Lower lobe of right lung (tissue), 2 donors: ENCODE data around the gene DDX49. TPM values are rescaled to one million over a fixed set of nuclear protein-coding genes. Genes with fewer than 3 reads are reported as not detected.
"Not testable (repeated sequence)": the region's sequence is repeated elsewhere in the genome, so short reads cannot be mapped to it uniquely, and the experiment has no call there.

ENCODE experiments used
- ATAC-seq, 2 donors: fragments of 200-7000 bp; cut with Tn5 transposase; one replicate each; pipeline ENCODE4 v1.9.1; 2020 to 2022; ENCODE audit warnings: mild to moderate bottlenecking in 2 of 2, moderate library complexity in 2 of 2
- DNase-seq: peaks from one replicate; pipeline ENCODE4 v3.0.0-alpha.2; 2020
- H3K27ac ChIP-seq: fragments of 200-600 bp; one replicate; pipeline ENCODE4 v1.8.0; 2022
- H3K27me3 ChIP-seq: fragments of 200-600 bp; one replicate; pipeline ENCODE4 v1.8.0; 2022; ENCODE audit warnings: low read depth
- H3K36me3 ChIP-seq: fragments of 200-600 bp; one replicate; pipeline ENCODE4 v1.8.0; 2022; ENCODE audit warnings: mild to moderate bottlenecking
- H3K4me1 ChIP-seq: fragments of 200-600 bp; one replicate; pipeline ENCODE4 v1.8.0; 2022
- H3K4me3 ChIP-seq: fragments of 200-600 bp; one replicate; pipeline ENCODE4 v1.8.0; 2022; ENCODE audit warnings: mild to moderate bottlenecking
- H3K9me3 ChIP-seq: fragments of 200-600 bp; one replicate; pipeline ENCODE4 v1.8.0; 2022
- intact Hi-C: fragments of 100-400 bp; cut with DNase I; formaldehyde crosslinking; loops from one replicate; pipeline ENCODE4 v1.11.0; 2022
- total RNA-seq: library from RNA; stranded (reverse); fragmentation: NEBNext Ultra II Directional; extraction: Animal tissue kit (Norgen Biotek cat#: 25700); gene quantifications from one replicate; pipeline ENCODE4 v1.2.1, GENCODE V29; 2021
- TF ChIP-seq, protein P1 (sequence below): fragments of 200-600 bp; IDR thresholded peaks from one replicate; pipeline ENCODE4 v1.8.0; 2022; ENCODE audit warnings: antibody characterized with exemption, mild to moderate bottlenecking
- donor health status: DM: no; HTN: yes; CAD: no; lungs with severe emphysema.

Gene DDX49
- total RNA-seq, 1 donor from 2014 or later, result 32.2 TPM

DNA sequence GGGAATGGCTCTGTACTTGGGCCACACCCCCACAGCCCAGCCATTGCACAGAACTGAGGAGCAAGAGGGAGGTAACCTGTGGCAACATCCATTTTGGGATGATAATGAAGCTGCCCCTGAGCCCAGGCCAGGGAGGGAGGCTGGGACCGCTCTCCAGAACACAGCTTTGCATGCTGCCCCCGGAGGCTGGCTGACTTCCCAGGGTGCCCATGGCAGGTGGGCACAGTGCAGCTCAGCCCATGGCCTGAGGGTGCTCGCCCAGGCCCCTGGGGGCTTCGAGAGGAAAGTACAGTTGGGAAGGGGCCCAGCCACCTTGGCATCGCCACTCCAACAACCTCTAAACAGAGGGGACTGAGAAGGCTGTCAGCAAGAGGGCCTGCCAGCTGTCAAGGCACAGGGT, 6.0 kb upstream of the DDX49 start:
- TF ChIP-seq, protein P1, sequence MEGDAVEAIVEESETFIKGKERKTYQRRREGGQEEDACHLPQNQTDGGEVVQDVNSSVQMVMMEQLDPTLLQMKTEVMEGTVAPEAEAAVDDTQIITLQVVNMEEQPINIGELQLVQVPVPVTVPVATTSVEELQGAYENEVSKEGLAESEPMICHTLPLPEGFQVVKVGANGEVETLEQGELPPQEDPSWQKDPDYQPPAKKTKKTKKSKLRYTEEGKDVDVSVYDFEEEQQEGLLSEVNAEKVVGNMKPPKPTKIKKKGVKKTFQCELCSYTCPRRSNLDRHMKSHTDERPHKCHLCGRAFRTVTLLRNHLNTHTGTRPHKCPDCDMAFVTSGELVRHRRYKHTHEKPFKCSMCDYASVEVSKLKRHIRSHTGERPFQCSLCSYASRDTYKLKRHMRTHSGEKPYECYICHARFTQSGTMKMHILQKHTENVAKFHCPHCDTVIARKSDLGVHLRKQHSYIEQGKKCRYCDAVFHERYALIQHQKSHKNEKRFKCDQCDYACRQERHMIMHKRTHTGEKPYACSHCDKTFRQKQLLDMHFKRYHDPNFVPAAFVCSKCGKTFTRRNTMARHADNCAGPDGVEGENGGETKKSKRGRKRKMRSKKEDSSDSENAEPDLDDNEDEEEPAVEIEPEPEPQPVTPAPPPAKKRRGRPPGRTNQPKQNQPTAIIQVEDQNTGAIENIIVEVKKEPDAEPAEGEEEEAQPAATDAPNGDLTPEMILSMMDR, result no peak
- H3K36me3 ChIP-seq, result peaks cover 68% of the 10 kb centered on the region

DNA sequence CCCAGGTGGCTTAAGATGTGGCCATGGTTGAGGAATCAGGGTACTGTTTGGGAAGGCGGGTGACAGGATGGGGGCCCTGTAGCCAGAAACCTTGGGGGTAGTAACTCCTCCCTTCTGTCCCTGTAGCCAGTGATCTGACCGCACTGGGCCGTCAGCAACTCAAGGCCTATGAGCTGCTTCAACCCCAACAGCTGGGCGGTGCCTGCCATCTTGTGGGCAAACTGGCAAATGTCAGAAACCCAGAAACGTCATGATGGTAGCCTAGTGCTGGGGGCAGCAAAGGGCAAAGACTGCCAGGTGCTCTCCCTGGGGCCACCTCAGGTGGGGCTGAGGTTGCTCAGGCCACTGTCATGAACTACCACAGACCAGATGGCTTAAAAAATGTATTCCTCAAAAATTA, 3.9 kb upstream of the DDX49 start:
- Histone ChIP-seq H3K4me1 (peaks cover 33% of the 10 kb centered on the region), H3K36me3 (peaks cover 49% of the 10 kb centered on the region), H3K9me3 (no peaks in the 10 kb centered on the region), H3K27me3 (no peaks in the 10 kb centered on the region), H3K4me3 (no peak overlapping the region), H3K27ac (no peak overlapping the region)
- ATAC-seq, result no peak
- intact Hi-C loops, result no loop called here
- DNase-seq, result no peak
- TF ChIP-seq, protein P1, result peak; percentile 7

More for the DNA sequence above, 6.0 kb upstream of the DDX49 start:
- peaks cover 23% of the 10 kb centered on the region for H3K4me1 ChIP-seq
- H3K4me3 ChIP-seq, result no peak overlapping the region
- H3K9me3 ChIP-seq, result no peaks in the 10 kb centered on the region
- no peak overlapping the region for H3K27ac ChIP-seq
- no peak for ATAC-seq
- intact Hi-C loops, result no loop called here
- no peak for DNase-seq
- no peaks in the 10 kb centered on the region for H3K27me3 ChIP-seq

DNA sequence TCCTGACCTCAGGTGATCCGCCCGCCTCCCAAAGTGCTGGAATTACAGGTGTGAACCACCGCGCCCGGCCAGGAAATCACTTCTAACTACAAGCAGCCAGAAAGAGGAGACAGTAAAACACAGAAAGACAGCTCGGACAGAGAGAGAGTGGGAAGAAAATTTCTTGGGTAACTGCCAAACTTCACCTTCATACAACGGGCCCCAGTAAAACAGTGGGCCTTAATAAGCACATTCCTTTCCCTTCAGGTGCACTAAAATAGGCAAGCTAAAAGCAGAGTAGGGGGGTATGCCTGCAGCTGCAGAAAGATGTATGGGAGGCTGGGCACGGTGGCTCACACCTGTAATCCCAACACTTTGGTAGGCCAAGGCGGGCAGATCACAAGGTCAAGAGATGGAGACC, 1.9 kb upstream of the DDX49 start:
- H3K27ac ChIP-seq, DNase-seq, intact Hi-C loops, H3K27me3 ChIP-seq, H3K9me3 ChIP-seq, ATAC-seq: not testable (repeated sequence)
- H3K36me3 ChIP-seq, result peaks cover 45% of the 10 kb centered on the region
- peak overlapping the region; percentile 100 for H3K4me3 ChIP-seq
- H3K4me1 ChIP-seq, result peaks cover 41% of the 10 kb centered on the region

DNA sequence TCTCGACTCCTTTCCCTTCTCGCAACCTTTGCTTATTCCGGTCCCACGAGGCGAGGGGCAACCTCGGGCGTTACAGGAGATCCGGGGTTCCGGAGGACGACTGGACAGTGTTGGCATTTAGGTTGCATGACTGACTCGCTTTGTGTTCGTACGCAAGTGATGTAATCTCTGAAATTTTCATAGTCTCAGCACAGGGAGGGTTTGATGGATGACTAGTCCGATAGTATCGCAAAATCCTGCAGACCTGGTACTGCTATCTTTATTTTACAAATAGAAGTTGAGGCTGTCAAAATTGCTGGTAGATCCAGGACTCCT, 342 bp downstream of the DDX49 start:
- Histone ChIP-seq H3K9me3 (no peaks in the 10 kb centered on the region), H3K27me3 (no peaks in the 10 kb centered on the region), H3K4me1 (peaks cover 41% of the 10 kb centered on the region), H3K36me3 (peaks cover 45% of the 10 kb centered on the region), H3K4me3 (peak overlapping the region; percentile 100), H3K27ac (peak overlapping the region; percentile 84)
- intact Hi-C loops, result no loop called here
- ATAC-seq, result no peak
- TF ChIP-seq, protein P1, result no peak
- DNase-seq, result no peak

DNA sequence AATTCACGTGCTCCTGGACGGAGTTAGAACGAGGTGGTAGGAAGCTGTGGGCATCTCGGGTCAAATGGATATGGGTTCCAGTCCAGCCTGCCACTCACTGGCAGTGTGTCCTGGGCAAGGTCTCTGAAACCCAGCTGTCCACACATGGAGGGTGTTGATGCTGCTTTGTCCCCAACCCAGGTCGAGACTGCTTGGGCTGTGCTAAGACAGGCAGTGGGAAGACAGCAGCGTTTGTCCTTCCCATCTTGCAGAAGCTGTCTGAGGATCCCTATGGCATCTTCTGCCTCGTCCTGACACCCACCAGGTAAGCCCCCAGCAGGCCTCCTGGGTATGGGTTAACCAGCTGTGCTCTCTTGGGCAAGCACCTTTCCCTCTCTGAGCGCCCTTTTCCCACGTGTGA, 885 bp downstream of the DDX49 start:
- ATAC-seq, result no peak
- Histone ChIP-seq H3K9me3 (no peaks in the 10 kb centered on the region), H3K4me3 (peak overlapping the region; percentile 100), H3K27me3 (no peaks in the 10 kb centered on the region), H3K4me1 (peaks cover 38% of the 10 kb centered on the region), H3K36me3 (peaks cover 45% of the 10 kb centered on the region), H3K27ac (peak overlapping the region; percentile 84)
- DNase-seq, result no peak
- TF ChIP-seq, protein P1, result no peak
- intact Hi-C loops, result no loop called here

DNA sequence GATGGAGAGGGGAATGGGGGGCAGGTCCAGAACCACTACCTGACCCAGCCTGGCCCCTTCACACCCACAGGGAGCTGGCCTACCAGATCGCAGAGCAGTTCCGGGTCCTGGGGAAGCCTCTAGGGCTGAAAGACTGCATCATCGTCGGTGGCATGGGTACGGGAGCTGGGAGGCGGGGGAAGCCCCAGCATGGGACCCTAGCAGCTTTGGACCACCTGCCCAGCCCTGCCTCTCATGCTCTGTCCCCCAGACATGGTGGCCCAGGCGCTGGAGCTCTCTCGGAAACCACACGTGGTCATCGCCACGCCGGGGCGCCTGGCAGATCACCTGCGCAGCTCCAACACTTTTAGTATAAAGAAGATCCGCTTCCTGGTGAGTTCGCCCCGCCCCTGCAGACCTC, 2.1 kb downstream of the DDX49 start:
- peaks cover 33% of the 10 kb centered on the region for H3K4me1 ChIP-seq
- H3K27me3 ChIP-seq, result no peaks in the 10 kb centered on the region
- DNase-seq (no peak), ATAC-seq (no peak)
- H3K9me3 ChIP-seq, result no peaks in the 10 kb centered on the region
- peaks cover 53% of the 10 kb centered on the region for H3K36me3 ChIP-seq
- no peak overlapping the region for H3K4me3 ChIP-seq
- H3K27ac ChIP-seq, result no peak overlapping the region
- intact Hi-C loops, result no loop called here
- TF ChIP-seq, protein P1, result no peak
